Measurements from ENCODE around the gene ARHGEF17. TPM values are rescaled to one million over a fixed set of nuclear protein-coding genes. Genes with fewer than 3 reads are reported as not detected.

ARHGEF17 gene
- total and polyA plus RNA-seq, 2 donors (not counting 1 experiment from before 2014, with no cell fraction given), result 42.8 to 43.1 TPM

DNA sequence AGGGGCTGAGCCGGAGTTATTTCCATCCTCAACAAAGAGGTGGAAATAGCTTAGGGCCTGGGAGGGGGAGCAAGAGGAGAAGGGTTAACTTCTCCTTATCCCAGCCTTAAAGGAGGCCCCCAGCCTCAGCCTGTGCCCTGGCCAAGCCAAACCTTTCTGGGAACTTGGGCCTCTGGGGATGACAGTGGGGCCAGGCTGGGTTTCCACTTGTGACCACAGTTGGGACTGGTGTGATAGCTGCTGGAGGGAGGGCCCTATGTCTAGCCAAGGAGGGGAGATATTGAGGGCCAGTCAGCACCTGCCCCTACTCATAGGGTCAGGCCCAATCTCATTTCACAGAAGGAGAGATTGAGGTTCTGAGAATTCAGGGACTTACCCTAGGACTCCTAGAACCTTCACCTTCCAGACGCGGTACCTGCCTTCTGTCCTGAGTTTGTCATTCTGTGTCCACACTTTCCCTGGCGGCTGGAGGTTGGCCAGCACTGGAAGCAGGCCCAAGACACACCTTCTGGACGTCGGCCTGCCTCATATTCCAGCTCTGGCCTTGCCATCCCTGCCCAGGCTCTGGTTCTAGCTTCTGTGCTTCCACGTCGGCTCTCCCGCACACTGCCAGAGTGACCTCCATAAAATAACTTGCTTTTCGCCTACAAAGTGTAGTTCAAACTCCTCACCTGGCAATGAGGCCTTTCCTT, 71.3 kb downstream of the ARHGEF17 start:
- H2AFZ ChIP-seq (ENCODE audit: low read length), result no peak overlapping the region
- no peaks in the 10 kb centered on the region for H3K27me3 ChIP-seq (ENCODE audit: control insufficient read depth, insufficient read depth, low read length)
- no peak overlapping the region for H3K9ac ChIP-seq (ENCODE audit: insufficient read depth, low read length)
- H3K36me3 ChIP-seq (ENCODE audit: control insufficient read depth, insufficient read depth, low read length), result no peaks in the 10 kb centered on the region
- no peaks in the 10 kb centered on the region for H4K20me1 ChIP-seq (ENCODE audit: control insufficient read depth, extremely low read depth, insufficient read depth, low read length)
- H3K4me3 ChIP-seq (replicated peaks in 1 of 4; ENCODE audit: control extremely low read depth in 1 of 4, insufficient read depth in 1 of 4, low read depth in 3 of 4, low read length in 4 of 4), result no peak overlapping the region
- no peak for DNase-seq (ENCODE audit: low read depth in 2 of 2)
- H3K4me1 ChIP-seq (ENCODE audit: control insufficient read depth, extremely low read depth, insufficient read depth, low read length), result peaks cover 8% of the 10 kb centered on the region
- TF ChIP-seq, protein P1, sequence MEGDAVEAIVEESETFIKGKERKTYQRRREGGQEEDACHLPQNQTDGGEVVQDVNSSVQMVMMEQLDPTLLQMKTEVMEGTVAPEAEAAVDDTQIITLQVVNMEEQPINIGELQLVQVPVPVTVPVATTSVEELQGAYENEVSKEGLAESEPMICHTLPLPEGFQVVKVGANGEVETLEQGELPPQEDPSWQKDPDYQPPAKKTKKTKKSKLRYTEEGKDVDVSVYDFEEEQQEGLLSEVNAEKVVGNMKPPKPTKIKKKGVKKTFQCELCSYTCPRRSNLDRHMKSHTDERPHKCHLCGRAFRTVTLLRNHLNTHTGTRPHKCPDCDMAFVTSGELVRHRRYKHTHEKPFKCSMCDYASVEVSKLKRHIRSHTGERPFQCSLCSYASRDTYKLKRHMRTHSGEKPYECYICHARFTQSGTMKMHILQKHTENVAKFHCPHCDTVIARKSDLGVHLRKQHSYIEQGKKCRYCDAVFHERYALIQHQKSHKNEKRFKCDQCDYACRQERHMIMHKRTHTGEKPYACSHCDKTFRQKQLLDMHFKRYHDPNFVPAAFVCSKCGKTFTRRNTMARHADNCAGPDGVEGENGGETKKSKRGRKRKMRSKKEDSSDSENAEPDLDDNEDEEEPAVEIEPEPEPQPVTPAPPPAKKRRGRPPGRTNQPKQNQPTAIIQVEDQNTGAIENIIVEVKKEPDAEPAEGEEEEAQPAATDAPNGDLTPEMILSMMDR (conservative IDR thresholded peaks at IDR 0.05 in 1 of 2, IDR thresholded peaks at IDR 0.05 in 1 of 2; ENCODE audit: low read depth in 1 of 2, low read length in 2 of 2), result no peak
- no peak for TF ChIP-seq EZH2 (IDR thresholded peaks at IDR 0.05; ENCODE audit: low read length, missing control alignments)
- peaks cover 14% of the 10 kb centered on the region for H3K79me2 ChIP-seq (ENCODE audit: control insufficient read depth, insufficient read depth, low read length)
- H3K4me2 ChIP-seq (ENCODE audit: extremely low read depth, insufficient read depth, low read length), result no peak overlapping the region
- no peak overlapping the region for H3K27ac ChIP-seq (ENCODE audit: insufficient read depth, low read length)
- no peaks in the 10 kb centered on the region for H3K9me3 ChIP-seq (ENCODE audit: control insufficient read depth, insufficient read depth, low read depth, low read length)

DNA sequence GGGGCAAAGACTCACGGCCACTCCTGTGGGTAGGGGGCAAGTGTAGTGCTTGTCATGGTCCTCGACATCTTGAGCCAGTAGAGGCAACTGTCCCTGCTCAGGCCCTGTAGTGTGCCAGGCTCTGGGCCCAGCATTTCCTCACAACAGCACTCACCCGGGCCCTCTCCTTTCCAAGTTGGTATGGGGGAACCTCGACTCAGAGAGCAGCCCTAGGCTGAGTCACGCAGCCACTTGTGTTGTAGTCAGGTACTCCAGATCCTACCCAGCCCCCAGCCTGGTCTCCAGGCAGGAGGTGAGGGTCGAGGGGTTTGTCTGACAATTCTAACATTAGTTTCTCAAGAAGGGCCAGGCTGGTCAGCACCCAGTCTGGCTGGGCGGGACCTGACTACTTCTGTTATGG, 72.3 kb downstream of the ARHGEF17 start:
- peaks cover 8% of the 10 kb centered on the region for H3K4me1 ChIP-seq (ENCODE audit: control insufficient read depth, extremely low read depth, insufficient read depth, low read length)
- H3K36me3 ChIP-seq (ENCODE audit: control insufficient read depth, insufficient read depth, low read length), result no peaks in the 10 kb centered on the region
- H3K27me3 ChIP-seq (ENCODE audit: control insufficient read depth, insufficient read depth, low read length), result no peaks in the 10 kb centered on the region
- no peak overlapping the region for H3K27ac ChIP-seq (ENCODE audit: insufficient read depth, low read length)
- H4K20me1 ChIP-seq (ENCODE audit: control insufficient read depth, extremely low read depth, insufficient read depth, low read length), result no peaks in the 10 kb centered on the region
- H3K9ac ChIP-seq (ENCODE audit: insufficient read depth, low read length), result no peak overlapping the region
- no peak for DNase-seq (ENCODE audit: low read depth in 2 of 2)
- H3K4me2 ChIP-seq (ENCODE audit: extremely low read depth, insufficient read depth, low read length), result no peak overlapping the region
- H3K9me3 ChIP-seq (ENCODE audit: control insufficient read depth, insufficient read depth, low read depth, low read length), result no peaks in the 10 kb centered on the region
- H2AFZ ChIP-seq (ENCODE audit: low read length), result no peak overlapping the region
- no peak for TF ChIP-seq EZH2 (IDR thresholded peaks at IDR 0.05; ENCODE audit: low read length, missing control alignments)
- TF ChIP-seq, protein P1 (conservative IDR thresholded peaks at IDR 0.05 in 1 of 2, IDR thresholded peaks at IDR 0.05 in 1 of 2; ENCODE audit: low read depth in 1 of 2, low read length in 2 of 2), result no peak
- H3K4me3 ChIP-seq (replicated peaks in 1 of 4; ENCODE audit: control extremely low read depth in 1 of 4, insufficient read depth in 1 of 4, low read depth in 3 of 4, low read length in 4 of 4), result no peak overlapping the region
- H3K79me2 ChIP-seq (ENCODE audit: control insufficient read depth, insufficient read depth, low read length), result peaks cover 14% of the 10 kb centered on the region

DNA sequence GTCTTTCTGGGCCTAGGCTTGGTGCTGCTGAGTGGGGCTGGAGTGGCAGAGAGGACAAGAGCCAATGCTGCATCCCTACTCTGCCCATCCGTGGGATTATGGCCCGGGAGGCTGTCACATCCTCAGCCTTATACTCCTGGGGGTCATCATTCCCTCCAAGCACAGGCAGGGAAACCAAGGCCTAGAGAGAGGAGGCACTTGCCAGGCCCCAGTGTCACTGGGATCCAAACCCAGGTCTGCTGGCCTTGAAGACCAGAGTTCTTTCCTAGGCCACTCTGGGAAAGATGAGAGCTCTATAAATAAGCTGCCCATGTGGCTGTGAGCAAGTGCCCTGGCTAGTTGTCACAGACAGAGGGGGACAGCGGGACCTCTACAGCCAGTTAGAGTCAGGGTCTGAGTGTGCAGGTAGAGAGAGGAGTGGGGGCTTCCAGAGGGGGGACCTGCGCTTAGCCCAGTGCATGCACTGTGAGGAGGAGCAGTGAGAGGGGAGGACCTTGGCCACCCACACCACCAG, 72.9 kb downstream of the ARHGEF17 start:
- H3K4me2 ChIP-seq (ENCODE audit: extremely low read depth, insufficient read depth, low read length), result no peak overlapping the region
- H2AFZ ChIP-seq (ENCODE audit: low read length), result no peak overlapping the region
- H3K4me3 ChIP-seq (replicated peaks in 1 of 4; ENCODE audit: control extremely low read depth in 1 of 4, insufficient read depth in 1 of 4, low read depth in 3 of 4, low read length in 4 of 4), result no peak overlapping the region
- no peak for TF ChIP-seq EZH2 (IDR thresholded peaks at IDR 0.05; ENCODE audit: low read length, missing control alignments)
- TF ChIP-seq, protein P1 (conservative IDR thresholded peaks at IDR 0.05 in 1 of 2, IDR thresholded peaks at IDR 0.05 in 1 of 2; ENCODE audit: low read depth in 1 of 2, low read length in 2 of 2), result no peak
- H3K79me2 ChIP-seq (ENCODE audit: control insufficient read depth, insufficient read depth, low read length), result peaks cover 14% of the 10 kb centered on the region
- H3K9ac ChIP-seq (ENCODE audit: insufficient read depth, low read length), result no peak overlapping the region
- H3K4me1 ChIP-seq (ENCODE audit: control insufficient read depth, extremely low read depth, insufficient read depth, low read length), result peaks cover 8% of the 10 kb centered on the region
- H3K9me3 ChIP-seq (ENCODE audit: control insufficient read depth, insufficient read depth, low read depth, low read length), result no peaks in the 10 kb centered on the region
- no peaks in the 10 kb centered on the region for H4K20me1 ChIP-seq (ENCODE audit: control insufficient read depth, extremely low read depth, insufficient read depth, low read length)
- H3K36me3 ChIP-seq (ENCODE audit: control insufficient read depth, insufficient read depth, low read length), result no peaks in the 10 kb centered on the region
- no peaks in the 10 kb centered on the region for H3K27me3 ChIP-seq (ENCODE audit: control insufficient read depth, insufficient read depth, low read length)
- no peak overlapping the region for H3K27ac ChIP-seq (ENCODE audit: insufficient read depth, low read length)
- DNase-seq (ENCODE audit: low read depth in 2 of 2), result no peak
